NCI-H128 (cell line): ENCODE measurements around the gene ZNF263.

Experiments used
- DNase-seq: peaks from one replicate; lab custom pipeline; 2025; ENCODE audit not compliant: unreplicated experiment; lab: John Stamatoyannopoulos, UW

Gene ZNF263

DNA sequence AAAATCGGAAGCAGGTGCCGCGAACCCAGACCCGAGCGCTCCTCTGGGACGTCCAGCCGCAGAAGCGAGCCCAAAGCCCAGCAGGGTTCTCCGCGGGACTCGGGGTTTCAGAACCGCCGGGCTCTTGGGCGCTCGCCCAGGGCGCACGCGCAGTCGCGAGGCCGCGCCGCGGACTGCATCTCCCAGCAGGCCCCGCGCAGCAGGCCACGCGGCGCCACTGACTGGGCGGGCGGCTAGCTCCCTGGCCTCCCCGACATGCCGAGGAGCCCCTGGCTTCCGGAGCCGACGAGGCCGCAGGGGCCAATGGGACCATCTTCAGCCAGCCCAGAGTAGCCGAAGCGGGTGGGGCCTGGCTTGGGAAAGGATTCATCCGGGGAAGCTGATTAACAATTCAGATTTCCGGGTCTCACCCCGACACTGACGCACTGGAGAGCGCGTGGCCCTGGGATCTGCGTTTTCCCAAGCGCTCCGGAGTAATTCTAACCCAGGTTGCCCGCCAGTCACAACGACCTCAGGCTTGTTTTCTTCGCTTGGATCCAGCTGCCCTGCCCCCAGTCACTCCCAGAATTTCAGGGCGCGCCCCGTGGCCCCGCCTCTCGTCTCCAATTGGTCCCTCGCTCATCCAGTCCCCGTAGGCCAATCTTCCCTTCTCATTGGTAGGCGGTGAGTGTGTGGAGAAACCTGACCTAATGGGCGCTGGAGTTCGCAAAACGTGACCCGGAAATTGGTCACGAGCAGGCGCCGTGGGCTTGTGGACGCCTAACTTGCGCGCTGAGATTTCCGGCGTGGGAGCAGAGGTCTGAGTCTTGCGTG lies at the start of gene ZNF263:
Gene ZNF263 (plus strand): TSS at position 762 of the 813 bp plus-strand sequence. CDS start 328 bp downstream, outside the sequence.
- DNase-seq = peak; percentile 81

- DNase-seq = no peak
Observed at GRCh38 chr16:3234543-3234856, 48.8 kb upstream of the ZNF263 start.

DNA sequence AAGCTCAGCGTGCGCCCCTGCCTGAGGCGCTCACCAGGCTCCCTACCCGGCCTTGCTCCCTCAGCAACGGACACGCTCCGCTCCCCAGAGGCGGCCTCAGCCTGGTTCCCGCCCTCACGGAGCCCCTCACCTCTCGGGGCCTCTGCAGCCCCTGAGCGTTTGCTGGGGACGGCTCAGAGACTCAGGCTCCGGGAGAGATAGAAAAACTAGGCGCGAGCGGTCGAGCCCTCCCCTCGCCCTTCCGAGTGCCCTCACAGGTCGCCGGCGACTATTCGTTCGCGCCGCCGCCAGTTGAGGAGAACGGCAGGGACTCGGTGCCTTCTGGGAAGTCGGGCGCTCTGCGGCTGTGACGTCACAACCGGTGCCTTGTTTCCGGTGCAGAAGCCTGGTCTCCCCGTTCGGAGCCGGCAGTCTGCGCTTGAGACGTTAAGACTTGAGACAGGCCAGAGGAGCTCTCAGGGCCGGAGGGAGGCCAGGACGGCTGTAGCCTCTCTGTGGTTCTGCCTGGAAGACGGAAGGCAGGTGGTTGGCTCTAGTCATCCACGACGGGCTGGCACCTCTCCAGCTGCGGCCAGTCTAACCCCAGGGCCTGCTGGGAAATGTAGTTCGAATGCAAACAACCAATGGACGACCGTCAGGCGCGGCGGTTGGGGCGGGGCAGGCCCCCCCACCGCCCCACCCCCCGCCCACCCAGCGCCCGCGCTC lies 48.3 kb upstream of the ZNF263 start, which contains the start of gene ZNF200:
Gene ZNF200 (minus strand): TSS at position 302 of the 705 bp plus-strand sequence. CDS start 1,403 bp downstream, outside the sequence.
- DNase-seq = peak; percentile 57

GRCh38 chr16:3235856-3236669 lies 47.2 kb upstream of the ZNF263 start:
- DNase-seq = no peak

DNA sequence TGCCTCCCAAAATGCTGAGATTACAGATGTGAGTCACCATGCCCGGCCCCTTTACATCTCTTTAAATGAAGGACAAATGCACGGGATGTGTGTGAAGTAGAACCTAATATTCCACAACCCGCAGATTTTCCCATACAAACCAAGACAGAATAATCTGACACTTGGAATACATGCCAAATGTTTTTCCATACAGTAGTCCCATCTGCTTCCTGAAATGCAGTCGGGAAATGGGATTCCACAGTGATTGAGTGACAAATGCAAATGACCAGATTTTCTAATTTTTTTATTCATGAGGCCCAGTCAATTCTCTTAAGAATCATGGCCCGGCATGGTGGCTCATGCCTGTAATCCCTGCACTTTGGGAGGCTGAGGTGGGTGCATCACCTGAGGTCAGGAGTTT lies 41.5 kb upstream of the ZNF263 start:
- DNase-seq = no peak

- no peak for DNase-seq
Observed at GRCh38 chr16:3242709-3243108, 40.6 kb upstream of the ZNF263 start.

DNA sequence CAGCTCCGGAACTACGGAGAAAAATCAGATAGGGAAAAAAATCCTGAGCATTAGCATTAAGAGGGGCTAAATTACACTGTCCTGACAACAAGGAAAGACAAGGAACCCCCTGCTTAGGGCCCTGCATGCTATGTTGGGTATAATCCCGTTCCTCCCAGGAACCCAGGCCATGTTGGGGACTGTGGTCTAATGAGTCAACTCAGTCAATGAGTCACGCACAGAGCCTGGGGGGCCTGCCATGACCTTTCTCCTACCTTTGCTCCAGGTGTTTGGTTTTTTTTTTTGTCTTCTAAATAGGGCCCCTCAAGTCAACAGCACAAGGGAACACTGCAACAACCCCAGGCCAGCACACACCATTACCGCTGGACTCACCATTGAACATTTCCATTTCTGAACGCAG lies 39.4 kb upstream of the ZNF263 start:
- no peak for DNase-seq

GRCh38 chr16:3246002-3246401 lies 37.3 kb upstream of the ZNF263 start:
- no peak for DNase-seq

- no peak for DNase-seq
Observed at GRCh38 chr16:3246876-3247275, 36.4 kb upstream of the ZNF263 start.

DNA sequence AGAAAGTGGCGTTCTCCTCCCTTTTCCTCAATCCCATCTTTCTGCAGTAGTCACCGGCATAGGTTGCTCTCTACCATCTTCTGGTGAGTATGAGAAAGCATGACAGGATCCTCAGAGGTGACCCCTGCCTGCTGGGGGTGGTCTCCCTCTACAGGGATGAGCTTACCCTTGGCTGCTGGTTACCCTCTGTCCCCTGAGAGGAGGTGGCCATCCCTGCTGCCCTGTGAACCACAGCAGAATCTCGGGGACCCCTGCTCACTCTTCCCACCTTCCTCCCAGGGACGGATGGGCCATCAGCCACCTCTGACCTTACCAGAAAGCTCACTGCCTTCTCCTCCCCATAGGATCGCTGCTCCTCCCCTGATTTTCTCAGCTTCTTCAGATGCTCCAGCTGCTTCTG lies 34.7 kb upstream of the ZNF263 start:
- DNase-seq = no peak

DNA sequence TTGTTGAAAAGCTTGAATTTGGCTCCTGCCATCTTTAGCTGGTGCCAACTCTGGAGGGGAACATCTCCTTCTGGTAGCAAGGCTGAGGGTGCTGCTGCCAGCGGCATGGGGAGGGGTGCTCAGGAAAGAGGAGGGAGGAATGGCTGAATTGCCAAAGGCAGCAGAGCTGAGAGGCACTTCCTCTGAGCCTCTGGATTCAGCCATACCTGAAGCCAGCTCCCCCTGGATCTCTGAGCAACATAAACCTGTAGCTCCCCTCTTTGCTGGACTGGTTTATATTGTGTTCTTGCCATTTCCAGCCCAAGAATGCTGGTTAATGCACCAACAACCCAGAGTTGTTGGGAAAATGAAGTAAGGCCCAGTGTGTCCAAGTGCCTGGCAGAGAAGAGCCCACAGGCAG lies 34.3 kb upstream of the ZNF263 start:
- no peak for DNase-seq

DNA sequence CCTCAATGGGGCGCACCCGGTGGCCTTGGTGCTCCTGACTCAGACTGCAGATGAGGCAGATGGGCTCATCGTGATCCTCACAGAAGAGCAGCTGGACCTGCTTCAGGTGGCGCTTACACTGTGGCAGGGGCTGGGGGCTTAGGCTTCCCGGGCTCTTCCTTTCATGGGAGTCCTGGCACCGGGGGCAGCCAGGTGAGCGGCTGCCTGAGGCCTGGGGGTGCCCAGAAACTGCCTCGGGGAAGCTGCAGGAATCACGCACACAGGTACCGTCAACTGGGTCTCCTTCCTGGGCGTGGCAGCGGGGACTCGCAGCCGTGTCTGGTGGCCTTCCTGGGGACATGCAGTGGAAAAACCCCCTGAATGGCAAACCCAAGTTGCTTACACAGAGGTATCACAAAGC lies 33.8 kb upstream of the ZNF263 start:
- DNase-seq = no peak

DNA sequence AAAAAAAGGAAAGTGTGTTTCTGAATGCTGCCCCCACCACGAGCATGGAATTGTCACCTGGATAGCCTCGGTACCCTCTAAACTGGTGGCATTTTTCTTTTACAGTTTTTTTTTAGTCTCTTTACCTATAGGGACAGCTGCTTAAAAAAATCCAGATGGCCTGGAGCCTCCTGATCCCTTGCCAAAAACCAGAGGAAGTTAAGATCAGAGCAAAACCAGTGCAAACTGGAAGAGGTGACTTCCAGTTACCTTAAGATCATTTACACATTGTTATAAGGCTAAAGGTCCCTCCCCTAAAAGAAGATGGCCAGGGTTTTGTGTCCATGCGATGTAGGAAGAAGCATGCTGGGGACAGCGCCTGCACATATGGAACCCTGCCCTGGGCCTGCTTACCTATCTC lies 30.3 kb upstream of the ZNF263 start:
- no peak for DNase-seq

DNA sequence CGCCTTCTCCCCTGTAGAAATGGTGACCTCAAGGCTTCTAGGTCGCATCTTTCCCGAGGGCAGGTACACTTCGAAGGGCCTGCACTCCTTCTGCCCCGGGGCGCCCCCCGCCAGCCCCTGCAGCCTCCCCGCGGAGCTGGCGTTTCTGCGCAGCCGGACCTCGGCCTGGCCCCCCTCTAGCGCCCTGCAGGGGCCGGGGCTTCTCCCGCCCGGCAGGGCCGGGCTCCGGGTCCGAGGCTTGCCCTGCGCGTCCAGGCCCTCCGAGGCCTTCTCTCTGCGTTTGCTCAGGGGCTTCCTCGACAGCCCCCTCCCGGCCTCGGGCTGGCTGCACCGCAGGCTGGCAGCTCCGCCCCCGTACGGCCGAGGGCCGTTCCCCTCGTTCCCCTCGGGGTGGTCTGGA lies 29.0 kb upstream of the ZNF263 start:
- no peak for DNase-seq

- no peak for DNase-seq
Observed at GRCh38 chr16:3256146-3256865, 27.0 kb upstream of the ZNF263 start, which contains the start of gene MEFV. Gene MEFV, minus strand, starts transcription at chr16:3256633. Its CDS starts 46 bp downstream, at chr16:3256587.

DNA sequence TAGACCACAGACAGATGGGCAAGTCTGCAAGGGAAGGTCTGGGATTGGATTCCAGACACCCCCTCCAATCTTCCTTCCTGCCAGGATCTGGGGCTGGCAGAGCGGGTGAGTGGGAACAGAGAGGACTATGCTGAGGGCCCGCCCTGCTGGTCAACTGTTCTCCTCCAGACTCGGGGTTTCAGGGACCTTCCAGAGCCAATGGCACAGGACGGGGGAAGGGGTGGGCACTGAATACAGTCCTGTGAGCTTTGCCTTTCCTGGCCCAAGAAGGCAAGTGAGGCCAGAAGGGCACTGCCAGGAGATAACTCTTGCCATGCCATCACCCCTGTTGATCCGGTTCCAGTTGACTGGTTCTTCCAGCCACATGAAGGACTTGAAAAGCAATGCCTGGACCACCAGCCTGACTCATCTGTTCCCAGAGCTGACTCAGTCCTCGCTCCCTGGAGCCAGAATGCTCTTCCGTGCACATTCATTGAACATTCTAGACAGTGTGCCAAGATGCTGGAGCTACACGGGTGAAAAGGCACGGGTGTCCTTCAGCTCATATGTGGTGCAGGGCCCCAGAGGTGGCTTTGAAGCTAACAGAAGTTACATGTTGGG lies 26.3 kb upstream of the ZNF263 start:
- DNase-seq = no peak

- DNase-seq = no peak
Observed at GRCh38 chr16:3259836-3260235, 23.5 kb upstream of the ZNF263 start.

GRCh38 chr16:3262517-3262916 lies 20.8 kb upstream of the ZNF263 start:
- DNase-seq = no peak

DNA sequence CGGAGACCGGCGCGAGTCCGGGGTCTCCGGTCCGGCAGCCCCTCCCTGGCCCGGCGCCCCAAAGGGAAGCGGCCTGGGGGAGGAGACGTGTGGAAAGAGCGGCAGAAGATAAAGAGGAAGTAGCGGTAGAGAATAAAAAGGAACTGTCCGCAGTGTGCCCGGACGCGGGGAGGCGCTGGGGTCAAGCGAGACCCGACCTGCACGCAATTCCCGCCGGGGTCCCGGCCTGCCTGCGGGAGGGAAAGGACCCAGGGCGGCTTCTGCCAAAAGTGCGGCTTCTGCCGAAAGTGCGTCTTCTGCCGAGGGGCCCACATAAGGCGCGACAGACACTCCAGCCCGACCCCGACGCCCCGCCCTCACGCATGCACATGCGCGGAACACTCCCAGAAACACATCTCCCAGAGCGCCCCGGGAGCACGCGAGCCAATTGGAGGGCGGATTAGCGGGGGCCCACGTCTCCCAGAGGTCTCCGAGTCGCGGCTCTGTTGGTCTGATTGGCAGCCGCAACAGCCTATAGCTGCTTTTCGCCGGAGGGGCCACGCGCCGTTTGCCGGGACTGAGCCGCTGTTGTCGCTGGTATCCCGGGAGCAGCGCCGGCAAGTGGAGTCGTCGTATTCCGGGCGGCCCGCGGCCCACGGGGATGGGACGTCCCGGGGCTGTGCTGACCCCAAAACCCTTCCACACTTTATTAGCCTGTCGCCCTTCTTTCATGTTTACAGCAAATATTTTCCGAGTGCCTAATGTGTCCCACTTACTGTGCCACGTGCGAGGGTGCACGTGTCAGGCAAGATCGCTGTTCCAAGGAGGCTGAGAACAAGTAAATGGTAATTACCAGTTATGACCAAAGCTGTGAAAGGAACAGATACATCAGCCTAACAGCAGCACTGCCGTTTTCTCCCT lies 18.9 kb upstream of the ZNF263 start:
- peak; percentile 86 for DNase-seq
